K562 (cell line): ENCODE measurements around the gene YKT6. TPM values are rescaled to one million over a fixed set of nuclear protein-coding genes. Genes with fewer than 3 reads are reported as not detected.

ENCODE experiments used
- GATAD2B ChIP-seq: fragments of 450-650 bp; IDR thresholded peaks from 2 replicates; pipeline ENCODE4 v1.6.1; 2017; ENCODE audit warnings: mild to moderate bottlenecking, borderline replicate concordance
- HMGN3 ChIP-seq: IDR thresholded peaks from 2 replicates; pipeline ENCODE4 v1.6.1; 2011; ENCODE audit warnings: borderline replicate concordance, low read depth, mild to moderate bottlenecking, mixed read lengths, low read length; ENCODE audit not compliant: insufficient read length; ENCODE audit errors: extremely low read depth
- MGA ChIP-seq: fragments of 450-650 bp; IDR thresholded peaks from 2 replicates; pipeline ENCODE4 v1.6.1; 2016; ENCODE audit warnings: mild to moderate bottlenecking, moderate library complexity
- MXD1 ChIP-seq: fragments of 250-450 bp; sonication (Bioruptor Pico); IDR thresholded peaks from 2 replicates; pipeline ENCODE4 v1.8.0; 2021; ENCODE audit warnings: borderline replicate concordance, mild to moderate bottlenecking, moderate library complexity; ENCODE audit not compliant: poor library complexity, severe bottlenecking
- NR2C2 ChIP-seq, 2 experiments: fragments of 200-800 bp in 1 of 2; sonication (Bioruptor generic) in 1 of 2; sonication (generic) in 1 of 2; formaldehyde crosslinking in 1 of 2; IDR thresholded peaks; 2 replicates each; pipeline versions ENCODE4 v1.6.1 to v1.8.0; 2016 to 2022; ENCODE audit warnings: mild to moderate bottlenecking in 1 of 2, missing compliant biosample characterization in 1 of 2, missing genetic modification characterization in 1 of 2, missing genetic modification reagents in 1 of 2
- TBL1XR1 ChIP-seq, 2 experiments: IDR thresholded peaks; 2 replicates each; pipeline ENCODE4 v1.6.1; 2012; ENCODE audit warnings: improper control_type of control experiment in 2 of 2, low read length in 2 of 2, mild to moderate bottlenecking in 1 of 2
- ZFP36 ChIP-seq: fragments of 150-350 bp; IDR thresholded peaks from 2 replicates; pipeline ENCODE4 v1.6.1; 2018; ENCODE audit warnings: low read length, low read depth; ENCODE audit not compliant: partially characterized antibody
- ZNF79 ChIP-seq: fragments of 250-450 bp; sonication (Bioruptor Pico); IDR thresholded peaks from 2 replicates; pipeline ENCODE4 v1.4.0; 2020; ENCODE audit warnings: low read depth, mild to moderate bottlenecking, moderate library complexity
- polyA plus RNA-seq, 8 experiments: library from polyadenylated mRNA; depleted of rRNA in 4 of 8; stranded (reverse) in 5 of 8; unstranded in 3 of 8; fragments of >200 nt; fragmentation: Nextera tagmentation in 2 of 8; fragmentation: Illumina TruSeq in 1 of 8; extraction: Ambion mirVana in 2 of 8; extraction: Trizol in 1 of 8; gene quantifications; 2 replicates each; pipeline versions ENCODE4 v1.2.1 to v1.2.3, GENCODE V29; 2011 to 2014; ENCODE audit warnings: inconsistent platforms in 1 of 8, missing spikeins in 1 of 8
- total RNA-seq, 7 experiments: library from RNA; depleted of rRNA in 6 of 7; stranded (reverse); fragments of >200 nt in 6 of 7; fragmentation: Illumina TruSeq in 2 of 7; extraction: Trizol in 2 of 7; gene quantifications; 2 replicates each; pipeline versions ENCODE4 v1.2.1 to v1.2.3, GENCODE V29; 2011 to 2021; ENCODE audit warnings: low replicate concordance in 1 of 7
- TF ChIP-seq, protein P1 (sequence below), 2 experiments: fragments of 150-350 bp in 1 of 2; IDR thresholded peaks; 2 replicates each; pipeline ENCODE4 v1.6.1; 2012 to 2016; ENCODE audit warnings: low read depth in 2 of 2, low read length in 2 of 2, mild to moderate bottlenecking in 1 of 2, moderate library complexity in 1 of 2

The YKT6 gene
- total and polyA plus RNA-seq, 9 of the 15 experiments (the other 6 are each of a cell fraction or from before 2014, with no cell fraction given), result 1.6 to 90.6 (median 75.1) TPM

- TF ChIP-seq MGA, result peak; percentile 76
- no peak for TF ChIP-seq MXD1 (CRISPR knock-in tag)
- TF ChIP-seq ZNF79 (CRISPR knock-in tag), result no peak
- TF ChIP-seq TBL1XR1 (IDR thresholded peaks at IDR 0.05; ENCODE audit: low read length in 2 of 2), result 0 out of 4 replicates have a peak, but pooled peaks of 1 of the 2 experiments have one; percentile 51
- TF ChIP-seq ZFP36, result no peak
- TF ChIP-seq GATAD2B, result no peak
- no peak for TF ChIP-seq HMGN3
- TF ChIP-seq, protein P1, sequence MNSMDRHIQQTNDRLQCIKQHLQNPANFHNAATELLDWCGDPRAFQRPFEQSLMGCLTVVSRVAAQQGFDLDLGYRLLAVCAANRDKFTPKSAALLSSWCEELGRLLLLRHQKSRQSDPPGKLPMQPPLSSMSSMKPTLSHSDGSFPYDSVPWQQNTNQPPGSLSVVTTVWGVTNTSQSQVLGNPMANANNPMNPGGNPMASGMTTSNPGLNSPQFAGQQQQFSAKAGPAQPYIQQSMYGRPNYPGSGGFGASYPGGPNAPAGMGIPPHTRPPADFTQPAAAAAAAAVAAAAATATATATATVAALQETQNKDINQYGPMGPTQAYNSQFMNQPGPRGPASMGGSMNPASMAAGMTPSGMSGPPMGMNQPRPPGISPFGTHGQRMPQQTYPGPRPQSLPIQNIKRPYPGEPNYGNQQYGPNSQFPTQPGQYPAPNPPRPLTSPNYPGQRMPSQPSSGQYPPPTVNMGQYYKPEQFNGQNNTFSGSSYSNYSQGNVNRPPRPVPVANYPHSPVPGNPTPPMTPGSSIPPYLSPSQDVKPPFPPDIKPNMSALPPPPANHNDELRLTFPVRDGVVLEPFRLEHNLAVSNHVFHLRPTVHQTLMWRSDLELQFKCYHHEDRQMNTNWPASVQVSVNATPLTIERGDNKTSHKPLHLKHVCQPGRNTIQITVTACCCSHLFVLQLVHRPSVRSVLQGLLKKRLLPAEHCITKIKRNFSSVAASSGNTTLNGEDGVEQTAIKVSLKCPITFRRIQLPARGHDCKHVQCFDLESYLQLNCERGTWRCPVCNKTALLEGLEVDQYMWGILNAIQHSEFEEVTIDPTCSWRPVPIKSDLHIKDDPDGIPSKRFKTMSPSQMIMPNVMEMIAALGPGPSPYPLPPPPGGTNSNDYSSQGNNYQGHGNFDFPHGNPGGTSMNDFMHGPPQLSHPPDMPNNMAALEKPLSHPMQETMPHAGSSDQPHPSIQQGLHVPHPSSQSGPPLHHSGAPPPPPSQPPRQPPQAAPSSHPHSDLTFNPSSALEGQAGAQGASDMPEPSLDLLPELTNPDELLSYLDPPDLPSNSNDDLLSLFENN (IDR thresholded peaks at IDR 0.05; ENCODE audit: low read depth in 2 of 2, low read length in 2 of 2), result no peak
- TF ChIP-seq NR2C2 (CRISPR knock-in tag; IDR thresholded peaks at IDR 0.05), result no peak; the same call in 1 of the 2 replicates
- TF ChIP-seq NR2C2 (tag; IDR thresholded peaks at IDR 0.05), result peak; percentile 65; the same call in 1 of the 2 replicates
Measured at GRCh38 chr7:44257618-44258422, 57.0 kb downstream of the YKT6 start (continued).
